GM19193 (cell line): ENCODE data around the gene CTDP1.

ENCODE experiments used
- POLR2A ChIP-seq: IDR thresholded peaks from 4 replicates; pipeline ENCODE4 v1.6.1; 2011; ENCODE audit not compliant: insufficient read depth, insufficient read length; ENCODE audit errors: extremely low read depth

The CTDP1 gene

GRCh38 chr18:79707239-79707638 lies 27.6 kb downstream of the CTDP1 start:
- no peak for TF ChIP-seq POLR2A

GRCh38 chr18:79707671-79708070 lies 28.1 kb downstream of the CTDP1 start:
- no peak for TF ChIP-seq POLR2A

GRCh38 chr18:79708412-79708811 lies 28.8 kb downstream of the CTDP1 start:
- TF ChIP-seq POLR2A, result no peak

GRCh38 chr18:79712206-79712857 lies 32.7 kb downstream of the CTDP1 start:
- TF ChIP-seq POLR2A, result no peak

GRCh38 chr18:79713341-79713740 lies 33.7 kb downstream of the CTDP1 start:
- TF ChIP-seq POLR2A, result no peak

GRCh38 chr18:79714531-79715240 lies 35.1 kb downstream of the CTDP1 start:
- no peak for TF ChIP-seq POLR2A

- TF ChIP-seq POLR2A, result no peak
Observed at GRCh38 chr18:79715280-79715679, 35.7 kb downstream of the CTDP1 start.

- no peak for TF ChIP-seq POLR2A
Observed at GRCh38 chr18:79717059-79717458, 37.5 kb downstream of the CTDP1 start.

- TF ChIP-seq POLR2A, result no peak
Observed at GRCh38 chr18:79717555-79718074, 38.0 kb downstream of the CTDP1 start.

GRCh38 chr18:79718126-79718525 lies 38.5 kb downstream of the CTDP1 start:
- no peak for TF ChIP-seq POLR2A

- no peak for TF ChIP-seq POLR2A
Observed at GRCh38 chr18:79718878-79719477, 39.4 kb downstream of the CTDP1 start.

- no peak for TF ChIP-seq POLR2A
Observed at GRCh38 chr18:79720359-79720733, 40.7 kb downstream of the CTDP1 start.

- TF ChIP-seq POLR2A, result no peak
Observed at GRCh38 chr18:79723036-79723435, 43.4 kb downstream of the CTDP1 start.

- no peak for TF ChIP-seq POLR2A
Observed at GRCh38 chr18:79723628-79724027, 44.0 kb downstream of the CTDP1 start.

GRCh38 chr18:79724299-79725080 lies 44.9 kb downstream of the CTDP1 start:
- TF ChIP-seq POLR2A, result no peak
